Measurements from ENCODE around the gene GAB2.

The GAB2 gene

GRCh38 chr11:78340530-78340929, 77.1 kb downstream of the GAB2 start:
- DNase-seq, result no peak

- DNase-seq, result no peak
Measured at GRCh38 chr11:78339945-78340344, 77.7 kb downstream of the GAB2 start.

GRCh38 chr11:78339483-78339882, 78.1 kb downstream of the GAB2 start:
- no peak for DNase-seq

GRCh38 chr11:78338702-78339101, 78.9 kb downstream of the GAB2 start:
- no peak for DNase-seq

- peak; percentile 28 for DNase-seq
Measured at GRCh38 chr11:78338138-78338537, 79.5 kb downstream of the GAB2 start.

GRCh38 chr11:78337554-78337924, 80.1 kb downstream of the GAB2 start:
- DNase-seq, result no peak

- DNase-seq, result no peak
Measured at GRCh38 chr11:78336877-78337553, 80.6 kb downstream of the GAB2 start.

- DNase-seq, result no peak
Measured at GRCh38 chr11:78334109-78334508, 83.5 kb downstream of the GAB2 start.

- no peak for DNase-seq
Measured at GRCh38 chr11:78332872-78333271, 84.7 kb downstream of the GAB2 start.

- no peak for DNase-seq
Measured at GRCh38 chr11:78332174-78332866, 85.3 kb downstream of the GAB2 start.

- DNase-seq, result no peak
Measured at GRCh38 chr11:78331711-78332110, 85.9 kb downstream of the GAB2 start.

- no peak for DNase-seq
Measured at GRCh38 chr11:78330361-78330760, 87.3 kb downstream of the GAB2 start.

- DNase-seq, result no peak
Measured at GRCh38 chr11:78327945-78328344, 89.7 kb downstream of the GAB2 start.

- DNase-seq, result peak; percentile 38
Measured at GRCh38 chr11:78325274-78325781, 92.3 kb downstream of the GAB2 start.

- no peak for DNase-seq
Measured at GRCh38 chr11:78323363-78323762, 94.3 kb downstream of the GAB2 start.

- DNase-seq, result no peak
Measured at GRCh38 chr11:78319453-78319955, 98.1 kb downstream of the GAB2 start.

- no peak for DNase-seq
Measured at GRCh38 chr11:78318321-78319114, 99.1 kb downstream of the GAB2 start.

GRCh38 chr11:78315724-78316123, 101.9 kb downstream of the GAB2 start:
- DNase-seq, result no peak

GRCh38 chr11:78314762-78315161, 102.9 kb downstream of the GAB2 start:
- no peak for DNase-seq

- no peak for DNase-seq
Measured at GRCh38 chr11:78313898-78314297, 103.7 kb downstream of the GAB2 start.

GRCh38 chr11:78313181-78313795, 104.3 kb downstream of the GAB2 start:
- no peak for DNase-seq

GRCh38 chr11:78312712-78313111, 104.9 kb downstream of the GAB2 start:
- DNase-seq, result no peak
